NB4 (cell line): ENCODE data around the gene BAZ1A.
"Not testable (repeated sequence)": the region's sequence is repeated elsewhere in the genome, so short reads cannot be mapped to it uniquely, and the experiment has no call there.

ENCODE experiments used
- POLR2A ChIP-seq: IDR thresholded peaks from 2 replicates; pipeline ENCODE4 v1.6.1; 2011; ENCODE audit warnings: mild to moderate bottlenecking; ENCODE audit not compliant: insufficient read length; ENCODE audit errors: extremely low read depth
- TF ChIP-seq, protein P1 (sequence below): IDR thresholded peaks from one replicate; pipeline ENCODE4 v1.5.1; 2012; ENCODE audit warnings: low read depth, low read length

DNA sequence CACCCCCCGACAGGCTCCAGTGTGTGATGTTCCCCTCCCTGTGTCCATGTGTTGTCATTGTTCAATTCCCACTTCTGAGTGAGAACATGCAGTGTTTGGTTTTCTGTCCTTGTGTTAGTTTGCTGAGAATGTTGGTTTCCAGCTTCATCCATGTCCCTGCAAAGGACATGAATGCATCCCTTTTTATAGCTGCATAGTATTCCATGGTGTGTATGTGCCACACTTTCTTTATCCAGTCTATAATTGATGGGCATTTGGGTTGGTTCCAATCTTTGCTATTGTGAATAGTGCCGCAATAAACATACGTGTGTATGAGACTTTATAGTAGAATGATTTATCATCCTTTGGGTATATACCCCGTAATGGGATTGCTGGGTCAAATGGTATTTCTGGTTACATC is 138.1 kb downstream of the BAZ1A start:
- TF ChIP-seq, protein P1, sequence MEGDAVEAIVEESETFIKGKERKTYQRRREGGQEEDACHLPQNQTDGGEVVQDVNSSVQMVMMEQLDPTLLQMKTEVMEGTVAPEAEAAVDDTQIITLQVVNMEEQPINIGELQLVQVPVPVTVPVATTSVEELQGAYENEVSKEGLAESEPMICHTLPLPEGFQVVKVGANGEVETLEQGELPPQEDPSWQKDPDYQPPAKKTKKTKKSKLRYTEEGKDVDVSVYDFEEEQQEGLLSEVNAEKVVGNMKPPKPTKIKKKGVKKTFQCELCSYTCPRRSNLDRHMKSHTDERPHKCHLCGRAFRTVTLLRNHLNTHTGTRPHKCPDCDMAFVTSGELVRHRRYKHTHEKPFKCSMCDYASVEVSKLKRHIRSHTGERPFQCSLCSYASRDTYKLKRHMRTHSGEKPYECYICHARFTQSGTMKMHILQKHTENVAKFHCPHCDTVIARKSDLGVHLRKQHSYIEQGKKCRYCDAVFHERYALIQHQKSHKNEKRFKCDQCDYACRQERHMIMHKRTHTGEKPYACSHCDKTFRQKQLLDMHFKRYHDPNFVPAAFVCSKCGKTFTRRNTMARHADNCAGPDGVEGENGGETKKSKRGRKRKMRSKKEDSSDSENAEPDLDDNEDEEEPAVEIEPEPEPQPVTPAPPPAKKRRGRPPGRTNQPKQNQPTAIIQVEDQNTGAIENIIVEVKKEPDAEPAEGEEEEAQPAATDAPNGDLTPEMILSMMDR, result not testable (repeated sequence)
- not testable (repeated sequence) for TF ChIP-seq POLR2A
